Measurements from ENCODE around the gene MYD88.
"Not testable (repeated sequence)": the region's sequence is repeated elsewhere in the genome, so short reads cannot be mapped to it uniquely, and the experiment has no call there.

The MYD88 gene

DNA sequence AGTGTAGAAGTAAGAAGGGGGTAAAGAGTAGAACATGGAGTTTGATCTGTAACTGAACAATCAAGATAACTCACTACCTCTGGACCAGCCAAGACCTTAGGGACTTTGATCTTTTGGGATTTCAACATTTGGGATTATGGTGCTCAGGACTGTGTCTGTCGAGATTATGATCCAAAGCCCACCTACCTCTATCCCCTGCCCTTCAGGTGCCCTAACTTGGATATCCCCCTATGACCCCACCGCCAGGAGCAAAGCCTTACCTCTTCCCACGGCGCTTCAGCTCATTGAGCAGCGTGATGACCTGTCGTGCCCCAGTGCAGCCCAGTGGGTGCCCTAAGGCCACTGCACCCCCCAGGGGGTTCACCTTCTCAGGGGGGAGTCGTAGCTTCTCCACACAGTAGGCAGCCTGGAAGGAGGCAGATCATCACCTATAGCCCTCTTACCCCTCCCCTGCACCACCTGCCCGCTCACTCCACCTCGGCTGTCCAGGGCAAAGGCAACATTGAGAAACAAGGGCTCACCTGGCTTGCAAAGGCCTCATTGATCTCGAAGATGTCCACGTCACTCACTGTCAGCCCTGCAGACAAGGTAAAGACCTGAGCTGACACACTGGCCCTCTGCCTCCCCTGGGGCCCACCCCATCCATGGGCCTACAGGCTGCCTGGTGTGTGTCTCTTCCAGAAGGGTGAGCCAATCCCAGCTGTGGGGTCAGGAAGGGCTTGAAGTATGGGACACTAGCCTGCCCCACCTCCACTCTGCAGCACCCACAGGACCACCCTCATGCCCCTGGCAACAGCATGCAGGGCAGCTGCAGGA lies 12.9 kb upstream of the MYD88 start:
- DNase-seq (ENCODE audit: low spot score) = no peak

DNA sequence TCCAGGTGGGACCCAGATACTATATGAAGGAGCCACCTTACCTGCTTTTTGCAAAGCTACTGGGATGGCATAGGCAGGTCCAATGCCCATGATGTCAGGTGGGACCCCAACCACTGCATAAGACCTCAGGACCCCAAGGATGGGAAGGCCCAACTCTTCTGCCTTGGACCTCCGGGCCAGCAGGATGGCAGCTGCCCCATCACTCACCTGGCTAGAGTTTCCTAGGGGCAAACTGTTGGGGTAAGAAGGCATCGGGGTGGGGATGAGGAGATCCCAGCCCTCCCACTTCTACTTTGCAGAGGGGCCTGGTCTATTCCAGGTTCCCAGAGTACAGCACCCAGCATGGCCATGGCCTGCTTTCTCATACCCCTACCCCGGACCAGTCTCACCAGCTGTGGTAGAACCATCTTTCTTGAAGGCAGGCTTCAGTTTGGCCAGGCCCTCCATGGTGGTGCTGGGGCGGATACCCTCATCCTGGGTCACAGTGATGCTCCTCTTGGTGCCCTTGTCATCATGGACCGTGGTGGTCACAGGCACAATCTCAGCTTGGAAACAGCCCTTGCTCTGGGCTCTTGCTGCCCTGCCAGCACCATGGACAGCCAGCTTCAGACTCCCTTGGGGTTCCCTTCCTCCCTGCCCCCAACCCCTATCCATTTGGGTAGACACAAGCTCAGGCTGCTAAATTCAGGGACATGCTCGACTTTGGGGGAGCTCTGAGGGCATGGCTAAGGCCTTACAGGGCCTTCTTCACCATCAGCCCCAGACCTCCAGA lies 12.2 kb upstream of the MYD88 start:
- no peak for DNase-seq (ENCODE audit: low spot score)

DNA sequence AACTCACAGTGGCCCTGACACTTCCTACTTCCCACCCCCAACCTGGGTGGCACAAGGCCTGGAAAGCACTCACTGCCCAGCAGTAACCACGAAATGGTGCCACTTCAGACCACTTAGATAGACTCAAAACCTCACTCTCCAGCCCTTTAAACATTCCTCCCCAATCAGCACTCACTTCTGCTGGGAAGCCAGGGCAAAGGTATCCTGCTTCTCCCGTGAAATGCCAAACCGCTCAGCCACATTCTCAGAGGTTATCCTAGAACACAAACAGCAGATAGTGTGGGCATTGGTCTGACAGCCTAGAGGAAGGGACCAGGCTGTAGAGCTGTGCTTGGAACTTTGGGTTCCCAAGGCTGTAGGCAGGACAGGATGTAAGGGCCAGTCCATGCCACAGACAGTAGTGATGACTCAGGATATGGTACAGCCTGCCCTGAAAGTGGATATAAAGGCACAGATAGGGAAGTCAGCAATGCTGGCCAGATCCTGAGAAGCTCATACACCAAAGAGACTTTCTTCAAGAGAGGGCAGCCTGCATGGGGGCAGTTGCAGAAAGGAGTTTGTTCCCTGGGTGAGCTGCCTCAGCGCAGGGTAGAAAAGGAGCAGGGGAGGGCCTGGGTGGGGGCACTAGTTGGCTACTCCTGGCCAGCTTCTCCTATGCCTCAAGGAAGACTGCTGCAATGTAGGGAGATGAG lies 10.7 kb upstream of the MYD88 start:
- DNase-seq (ENCODE audit: low spot score) = no peak

DNA sequence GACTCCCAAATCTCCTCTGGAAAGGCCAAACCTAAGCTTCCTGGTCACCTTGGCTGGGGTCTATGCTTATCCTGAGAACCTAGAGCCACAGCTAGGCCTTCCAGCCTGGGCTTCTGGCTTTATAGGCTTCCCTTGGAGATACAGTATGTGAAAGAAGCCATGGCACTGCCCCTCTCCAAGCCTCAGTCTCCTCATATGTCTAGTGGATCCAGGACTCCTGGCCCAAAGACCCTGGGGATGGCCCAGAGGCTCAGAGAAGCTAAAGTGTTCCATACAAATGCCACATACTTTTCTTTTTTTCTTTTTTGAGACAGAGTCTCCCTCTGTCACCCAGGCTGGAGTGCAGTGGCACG lies 10.2 kb upstream of the MYD88 start:
- no peak for DNase-seq (ENCODE audit: low spot score)

DNA sequence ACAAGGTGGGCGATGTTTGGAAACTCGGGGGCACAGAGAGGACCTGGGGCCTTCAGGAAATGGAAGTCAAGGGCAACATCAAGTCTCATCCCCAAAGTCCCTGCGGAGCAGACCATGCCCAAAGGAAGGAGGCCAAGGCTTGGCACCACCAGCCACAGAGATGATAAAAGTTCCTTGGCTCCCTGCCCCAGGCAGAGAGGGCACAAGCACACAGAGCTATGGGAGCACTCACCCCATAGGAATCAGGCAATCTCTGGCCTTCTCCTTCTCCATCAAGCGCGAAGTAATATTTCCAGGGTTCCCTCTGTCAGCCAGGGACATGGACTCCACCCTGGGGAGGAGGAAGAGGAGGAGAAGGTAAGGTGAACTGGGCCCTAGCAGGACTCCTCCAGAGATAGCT lies 9.4 kb upstream of the MYD88 start:
- no peak for DNase-seq (ENCODE audit: low spot score)

DNA sequence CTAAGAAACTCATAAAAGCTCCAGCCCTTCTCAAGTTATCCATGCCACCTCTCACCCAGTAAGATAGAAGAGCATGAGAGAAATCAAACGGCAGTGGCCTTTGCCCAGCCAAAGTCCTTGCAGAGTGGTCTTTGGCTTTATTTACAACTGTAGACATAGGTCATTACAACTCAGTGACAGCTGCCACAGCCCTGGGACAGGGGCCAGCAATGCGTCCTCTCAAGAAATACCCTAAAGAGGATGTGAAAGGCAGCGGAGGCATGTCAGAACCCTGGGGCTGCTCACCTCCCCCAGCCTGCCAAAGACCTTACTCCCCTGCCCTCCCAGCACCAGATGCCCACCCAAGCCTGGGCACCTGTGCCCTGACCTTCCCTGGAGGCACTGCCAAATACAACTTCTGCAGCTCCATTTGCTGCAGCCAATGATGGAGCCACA lies 7.8 kb upstream of the MYD88 start:
- no peak for DNase-seq (ENCODE audit: low spot score)

DNA sequence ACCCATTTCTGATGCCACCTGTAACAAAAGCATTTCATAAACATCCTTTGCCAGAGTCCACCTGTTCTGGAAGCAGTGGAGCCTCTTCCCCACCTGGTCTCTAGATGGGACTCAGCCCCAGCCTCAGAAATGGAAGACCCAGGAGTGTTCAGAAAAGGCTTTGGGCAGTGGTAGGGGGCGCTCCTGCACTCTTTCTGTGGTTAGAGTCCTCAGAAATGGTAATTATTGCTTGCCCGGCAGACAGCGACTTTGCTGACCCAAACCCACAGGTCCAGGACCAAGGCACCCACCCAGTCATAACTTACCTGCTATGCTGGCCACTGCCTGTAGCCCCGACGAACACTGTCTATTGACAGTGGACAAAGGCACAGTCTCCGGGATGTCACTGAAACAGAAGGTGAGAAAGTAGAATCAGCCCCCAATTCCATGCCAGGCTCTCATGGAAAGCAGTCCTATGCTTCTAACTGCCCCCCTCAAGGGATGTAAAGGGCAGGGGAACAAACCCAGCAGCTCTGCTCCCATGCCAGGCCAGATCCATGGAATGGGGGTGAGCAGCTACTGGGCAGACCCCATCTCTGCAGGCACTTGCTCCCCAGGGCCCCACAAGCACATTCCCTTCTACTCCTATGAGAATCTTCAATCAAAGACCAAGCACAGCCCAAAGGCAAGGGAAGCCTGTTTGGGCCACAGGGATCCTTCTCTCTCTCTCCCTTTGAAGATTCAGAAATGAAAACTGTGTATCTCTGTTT lies 6.7 kb upstream of the MYD88 start:
- DNase-seq (ENCODE audit: low spot score) = peak; percentile 19

DNA sequence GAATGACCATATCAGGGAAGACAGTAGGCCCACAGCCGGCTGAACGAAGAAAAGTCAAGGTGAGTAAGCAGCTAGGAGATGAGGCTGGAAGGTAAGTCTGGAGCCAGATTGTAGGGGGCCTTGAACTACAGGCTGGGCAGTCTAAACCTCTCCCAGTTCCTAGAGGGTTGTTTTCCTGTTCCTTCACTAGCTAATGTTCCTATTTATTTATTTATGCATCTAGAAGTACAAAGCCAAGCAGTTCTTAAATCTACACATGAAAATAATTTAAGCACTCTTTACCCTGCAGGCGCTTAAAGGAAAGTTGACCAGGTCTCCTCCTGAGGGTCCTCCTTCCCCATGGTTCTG lies 5.3 kb upstream of the MYD88 start:
- DNase-seq (ENCODE audit: low spot score) = no peak

DNA sequence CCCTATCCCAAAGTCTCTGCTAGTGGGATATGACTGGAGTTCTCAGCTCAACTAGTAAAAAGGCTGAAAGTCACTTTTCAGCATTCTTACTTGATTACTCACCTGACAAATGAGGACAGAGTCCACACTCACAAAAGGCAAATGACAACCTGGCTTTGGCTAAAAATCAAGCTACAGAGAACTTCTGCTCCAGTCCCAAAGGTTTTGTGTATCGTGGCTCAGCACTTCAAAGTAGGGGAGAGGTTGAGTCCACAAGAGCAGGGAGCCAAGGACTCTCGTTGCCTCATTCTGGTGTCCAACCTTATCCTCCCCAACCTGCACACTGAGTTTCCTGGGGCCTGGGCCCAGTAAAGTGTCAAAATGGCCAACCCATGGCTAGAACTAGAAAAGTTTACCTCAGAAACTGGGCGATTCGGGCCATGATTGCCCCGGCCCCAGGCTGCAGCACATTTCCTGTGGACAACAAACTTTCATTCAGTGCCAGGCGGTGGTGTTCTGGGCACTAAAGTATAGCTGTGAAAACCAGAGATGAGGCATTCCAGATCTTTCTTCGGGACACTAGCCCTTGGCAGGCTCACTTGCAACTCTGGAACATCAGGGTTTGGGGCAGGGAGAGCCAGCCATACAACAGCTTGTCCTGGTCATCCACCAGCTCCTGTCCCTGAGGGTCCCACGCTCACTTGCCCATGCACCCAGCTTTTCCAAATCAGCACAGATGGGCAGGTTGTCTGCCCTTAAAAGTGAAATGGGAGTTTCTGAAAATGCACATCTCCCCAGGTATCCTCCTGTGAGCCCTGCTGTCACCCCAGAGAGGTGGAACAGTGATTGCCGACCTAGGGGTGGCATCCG lies 4.7 kb upstream of the MYD88 start:
- DNase-seq (ENCODE audit: low spot score) = no peak

DNA sequence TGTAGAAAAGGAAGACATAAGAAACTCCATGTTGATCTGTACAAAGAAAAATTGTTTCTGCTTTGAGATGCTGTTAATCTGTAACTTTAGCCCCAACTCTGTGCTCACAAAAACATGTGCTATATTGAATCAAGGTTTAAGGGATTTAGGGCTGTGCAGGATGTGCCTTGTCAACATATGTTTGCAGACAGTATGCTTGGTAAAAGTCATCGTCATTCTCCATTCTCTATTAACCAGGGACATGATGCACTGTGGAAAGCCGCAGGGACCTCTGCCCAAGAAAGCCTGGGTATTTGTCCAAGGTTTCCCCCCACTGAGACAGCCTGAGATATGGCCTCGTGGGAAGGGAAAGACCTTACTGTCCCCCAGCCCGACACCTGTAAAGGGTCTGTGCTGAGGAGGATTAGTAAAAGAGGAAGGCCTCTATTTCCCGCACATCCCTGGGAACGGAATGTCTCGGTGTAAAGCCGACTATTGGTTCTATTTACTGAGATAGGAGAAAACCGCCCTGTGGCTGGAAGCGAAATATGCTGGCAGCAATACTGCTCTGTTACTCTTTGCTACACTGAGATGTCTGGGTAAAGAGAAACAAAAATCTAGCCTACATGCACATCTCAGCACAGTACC lies 3.8 kb upstream of the MYD88 start:
- not testable (repeated sequence) for DNase-seq (ENCODE audit: low spot score)

DNA sequence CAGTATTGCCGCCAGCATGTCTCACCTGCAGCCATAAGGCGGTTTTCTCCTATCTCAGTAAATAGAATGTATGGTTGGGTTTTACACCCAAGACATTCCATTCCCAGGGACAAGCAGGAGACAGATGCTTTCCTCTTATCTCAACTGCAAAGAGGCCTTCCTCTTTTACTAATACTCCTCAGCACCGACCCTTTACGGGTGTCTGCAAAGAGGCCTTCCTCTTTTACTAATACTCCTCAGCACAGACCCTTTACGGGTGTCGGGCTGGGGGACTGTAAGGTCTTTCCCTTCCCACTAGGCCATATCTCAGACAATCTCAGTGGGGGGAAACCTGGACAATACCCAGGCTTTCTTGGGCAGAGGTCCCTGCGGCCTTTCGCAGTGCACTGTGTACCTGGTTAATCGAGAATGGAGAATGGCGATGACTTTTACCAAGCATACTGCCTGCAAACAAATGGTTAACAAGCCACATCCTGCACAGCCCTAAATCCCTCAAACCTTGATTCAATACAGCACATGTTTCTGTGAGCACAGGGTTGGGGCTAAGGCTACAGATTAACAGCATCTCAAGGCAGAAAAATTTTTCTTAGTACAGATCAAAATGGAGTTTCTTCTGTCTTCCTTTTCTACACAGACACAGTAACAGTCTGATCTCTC lies 2.7 kb upstream of the MYD88 start:
- not testable (repeated sequence) for DNase-seq (ENCODE audit: low spot score)

DNA sequence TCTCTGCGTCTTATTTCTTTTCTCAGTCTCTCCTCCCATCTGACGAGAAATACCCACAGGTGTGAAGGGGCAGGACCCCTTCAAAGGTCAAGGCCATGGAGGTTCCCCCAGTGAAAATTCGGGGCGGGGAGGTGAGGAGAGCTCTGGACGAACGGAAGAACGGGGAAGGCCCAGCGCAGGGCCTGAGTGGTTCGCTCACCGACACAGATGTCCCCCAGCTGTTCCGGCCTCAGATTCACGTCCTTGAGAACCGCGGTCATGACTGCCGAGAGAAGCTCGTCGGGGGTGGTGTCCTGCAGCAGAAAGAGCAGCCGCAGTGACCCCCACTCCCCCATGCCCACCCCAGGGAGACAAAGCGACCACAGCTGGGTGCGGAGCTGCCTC lies 2.1 kb upstream of the MYD88 start:
- no peak for DNase-seq (ENCODE audit: low spot score)

DNA sequence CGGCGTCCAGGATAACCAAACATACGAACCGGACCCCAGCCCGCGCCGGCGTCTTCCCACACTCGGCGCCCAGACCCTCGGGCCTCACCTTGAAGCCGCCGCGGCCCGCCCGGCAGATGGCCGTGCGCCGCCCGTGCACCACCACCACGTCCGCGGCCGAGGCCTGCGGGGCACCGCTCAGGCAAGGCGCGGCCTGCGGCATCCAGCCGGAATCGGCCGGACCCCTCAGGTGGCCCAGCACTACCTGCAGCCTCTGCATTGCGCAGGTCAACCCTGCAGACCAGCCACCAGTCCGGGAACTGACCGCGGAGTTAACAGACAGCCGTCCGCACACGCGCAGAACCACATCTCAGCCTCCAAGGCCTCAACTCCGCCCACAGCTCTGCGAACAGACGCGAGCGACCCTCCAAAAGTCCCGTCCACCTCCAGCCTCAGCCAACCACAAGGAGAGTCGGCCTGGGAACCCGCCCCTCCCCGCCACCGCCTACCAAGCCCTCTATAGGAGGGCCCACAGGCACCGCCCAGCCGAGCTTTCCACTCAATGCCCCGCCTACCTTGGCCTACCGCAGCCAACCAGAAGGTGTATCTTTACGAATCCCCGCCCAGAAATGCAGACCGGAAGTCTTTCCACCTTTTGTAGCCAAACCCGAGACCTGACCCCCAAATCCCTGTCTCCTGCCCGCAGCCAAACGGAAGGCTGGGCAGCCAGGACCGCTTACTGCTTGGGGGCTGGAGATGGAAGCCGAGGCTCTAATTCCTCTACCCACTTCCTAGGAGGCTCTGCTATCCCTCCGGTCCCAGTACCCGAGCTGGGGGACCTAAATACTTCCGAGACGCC lies 1.5 kb upstream of the MYD88 start, which contains the start of gene ACAA1:
TSS of gene ACAA1 (minus strand) at position 351 of the 838 bp plus-strand sequence. CDS start at position 259, 92 bp downstream.
- DNase-seq (ENCODE audit: low spot score) = peak; percentile 97

DNA sequence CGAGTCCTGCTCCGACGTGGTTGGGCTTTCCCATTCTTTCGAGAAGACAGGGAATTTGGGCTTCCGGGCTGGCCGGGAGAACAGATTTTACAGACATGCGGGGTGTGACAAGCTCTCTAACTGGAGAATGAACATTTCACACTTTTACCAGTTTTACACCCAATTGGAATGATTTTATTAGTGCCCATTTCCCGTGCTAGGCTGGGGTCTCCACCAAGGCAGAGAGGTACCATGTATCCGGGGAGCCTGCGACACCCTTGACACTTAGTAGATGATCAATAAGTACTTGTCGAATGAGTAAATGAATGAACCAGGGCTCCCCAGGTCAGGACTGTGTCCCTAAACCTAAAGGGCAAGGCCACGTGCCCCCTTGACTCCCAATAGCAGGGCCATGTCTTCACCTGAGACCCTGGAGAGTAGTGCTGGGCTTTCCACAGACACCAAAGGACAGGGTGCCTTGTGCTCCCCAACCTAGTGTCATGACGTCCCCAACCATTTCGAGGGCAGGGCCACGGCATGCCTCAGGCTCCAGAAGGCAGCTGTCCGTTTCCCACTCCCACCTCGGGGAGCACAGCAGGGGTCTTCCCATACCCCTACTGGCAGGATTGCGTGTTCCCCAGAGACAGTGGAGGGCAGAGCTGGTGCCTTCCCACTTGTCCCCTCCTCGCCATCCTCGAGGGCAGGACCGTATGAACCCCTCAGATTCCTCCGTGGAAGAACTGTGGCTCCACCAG lies 679 bp upstream of the MYD88 start:
- DNase-seq (ENCODE audit: low spot score) = peak; percentile 15

DNA sequence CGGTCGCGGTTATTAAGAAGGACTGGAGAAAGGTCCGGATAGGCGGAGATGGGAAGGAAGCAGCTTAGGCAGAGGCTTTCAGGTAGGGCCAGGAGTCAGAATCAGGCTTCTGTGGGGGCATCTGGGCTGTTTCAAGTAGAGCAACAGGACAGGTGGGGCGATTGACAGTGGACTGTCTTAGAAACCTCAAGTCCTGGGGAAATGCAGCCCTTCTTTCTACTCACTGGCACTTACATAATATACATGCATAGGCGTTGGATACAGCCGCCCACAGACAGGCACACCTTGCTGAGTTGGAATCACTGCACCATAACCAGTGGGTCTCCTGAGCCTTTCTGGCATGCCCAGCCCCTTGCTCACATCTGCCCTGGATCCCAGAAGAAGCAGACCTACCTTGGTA lies 730 bp downstream of the MYD88 start:
- DNase-seq (ENCODE audit: low spot score) = no peak

DNA sequence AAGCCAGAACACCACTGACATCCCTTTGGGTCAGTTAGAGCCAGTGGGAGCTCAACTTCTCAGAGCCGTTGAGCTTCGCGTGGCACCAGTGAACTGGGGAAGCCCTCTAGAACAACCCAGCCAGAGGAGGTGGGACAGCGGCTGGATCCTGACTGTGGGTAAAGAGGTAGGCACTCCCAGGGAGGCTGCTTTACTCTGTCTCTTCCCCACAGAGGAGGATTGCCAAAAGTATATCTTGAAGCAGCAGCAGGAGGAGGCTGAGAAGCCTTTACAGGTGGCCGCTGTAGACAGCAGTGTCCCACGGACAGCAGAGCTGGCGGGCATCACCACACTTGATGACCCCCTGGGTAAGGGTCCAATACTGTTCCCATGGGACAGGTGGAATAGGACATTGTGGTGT lies 1.2 kb downstream of the MYD88 start:
- no peak for DNase-seq (ENCODE audit: low spot score)

DNA sequence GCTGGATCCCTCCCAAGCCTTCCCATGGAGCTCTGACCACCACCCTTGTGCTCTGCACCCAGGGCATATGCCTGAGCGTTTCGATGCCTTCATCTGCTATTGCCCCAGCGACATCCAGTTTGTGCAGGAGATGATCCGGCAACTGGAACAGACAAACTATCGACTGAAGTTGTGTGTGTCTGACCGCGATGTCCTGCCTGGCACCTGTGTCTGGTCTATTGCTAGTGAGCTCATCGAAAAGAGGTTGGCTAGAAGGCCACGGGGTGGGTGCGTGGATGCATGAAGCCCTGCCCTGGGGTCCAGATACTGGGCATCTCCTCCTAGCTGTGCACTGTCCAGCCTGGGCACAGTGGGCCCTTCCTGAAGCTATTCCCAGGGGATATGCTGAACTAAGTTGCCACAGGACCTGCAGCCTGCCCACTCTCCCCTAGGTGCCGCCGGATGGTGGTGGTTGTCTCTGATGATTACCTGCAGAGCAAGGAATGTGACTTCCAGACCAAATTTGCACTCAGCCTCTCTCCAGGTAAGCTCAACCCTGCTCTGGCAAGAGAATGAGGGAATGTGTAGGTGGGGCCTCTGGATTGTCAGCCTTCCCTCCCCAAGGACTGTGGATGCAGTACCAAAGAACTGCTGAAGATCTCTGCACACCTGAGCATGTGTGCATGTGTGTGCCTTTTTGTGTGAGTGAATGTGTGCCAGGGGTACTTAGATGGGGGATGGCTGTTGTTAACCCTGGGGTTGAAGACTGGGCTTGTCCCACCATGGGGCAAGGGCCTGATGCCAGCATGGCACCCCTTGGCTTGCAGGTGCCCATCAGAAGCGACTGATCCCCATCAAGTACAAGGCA lies 2.1 kb downstream of the MYD88 start:
- no peak for DNase-seq (ENCODE audit: low spot score)

All from SK-N-DZ (cell line).